Endothelial cell (in vitro differentiated cells): ENCODE data around the gene JAML. TPM values are rescaled to one million over a fixed set of nuclear protein-coding genes. Genes with fewer than 3 reads are reported as not detected.

Experiments used
- DNase-seq: peaks from one replicate; pipeline ENCODE4 v3.0.0; 2021; ENCODE audit warnings: low spot score
- H3K27ac Mint-ChIP-seq: one replicate; pipeline ENCODE4 v1.8.0; 2021; ENCODE audit warnings: mixed read lengths, inconsistent platforms; ENCODE audit not compliant: unreplicated experiment
- H3K27me3 Mint-ChIP-seq: one replicate; pipeline ENCODE4 v1.8.0; 2021; ENCODE audit warnings: mild to moderate bottlenecking, moderate library complexity, mixed read lengths, inconsistent platforms; ENCODE audit not compliant: unreplicated experiment
- H3K36me3 Mint-ChIP-seq: one replicate; pipeline ENCODE4 v1.8.0; 2021; ENCODE audit warnings: mild to moderate bottlenecking, low read depth, mixed read lengths, inconsistent platforms; ENCODE audit not compliant: unreplicated experiment
- H3K4me1 Mint-ChIP-seq: one replicate; pipeline ENCODE4 v1.8.0; 2021; ENCODE audit warnings: mild to moderate bottlenecking, mixed read lengths, inconsistent platforms; ENCODE audit not compliant: unreplicated experiment
- H3K4me3 Mint-ChIP-seq: one replicate; pipeline ENCODE4 v1.8.0; 2021; ENCODE audit warnings: mild to moderate bottlenecking, mixed read lengths, inconsistent platforms; ENCODE audit not compliant: unreplicated experiment
- H3K9me3 Mint-ChIP-seq: one replicate; pipeline ENCODE4 v1.8.0; 2021; ENCODE audit warnings: mixed read lengths, inconsistent platforms; ENCODE audit not compliant: unreplicated experiment
- CTCF ChIP-seq: fragments of 200-600 bp; sonication (generic); IDR thresholded peaks from one replicate; pipeline ENCODE4 v1.5.0; 2021; ENCODE audit warnings: antibody characterized with exemption; ENCODE audit not compliant: unreplicated experiment
- total RNA-seq: library from RNA; stranded (reverse); fragmentation: NEBNext Ultra II Directional; extraction: Animal tissue kit (Norgen Biotek cat#: 25700); gene quantifications from one replicate; pipeline ENCODE4 v1.2.1, GENCODE V29; 2021; ENCODE audit not compliant: unreplicated experiment

Gene JAML
- total RNA-seq, 1 donor from 2014 or later: 0.31 TPM

- no peak for DNase-seq
- Mint-ChIP-seq H3K4me3 (no peak overlapping the region), H3K9me3 (no peaks in the 10 kb centered on the region), H3K27me3 (no peaks in the 10 kb centered on the region), H3K36me3 (peaks cover 10% of the 10 kb centered on the region), H3K27ac (no peak overlapping the region), H3K4me1 (no peaks in the 10 kb centered on the region)
- TF ChIP-seq CTCF: no peak
Observed at GRCh38 chr11:118230088-118230487, 5.3 kb upstream of the JAML start.

GRCh38 chr11:118229274-118229847 lies 4.5 kb upstream of the JAML start:
- Mint-ChIP-seq H3K27ac (no peak overlapping the region), H3K4me1 (no peaks in the 10 kb centered on the region), H3K4me3 (no peak overlapping the region), H3K36me3 (peaks cover 6% of the 10 kb centered on the region), H3K9me3 (no peaks in the 10 kb centered on the region), H3K27me3 (no peaks in the 10 kb centered on the region)
- no peak for DNase-seq
- TF ChIP-seq CTCF: no peak

- Mint-ChIP-seq H3K36me3 (peaks cover 4% of the 10 kb centered on the region), H3K4me3 (no peak overlapping the region), H3K4me1 (no peaks in the 10 kb centered on the region), H3K9me3 (no peaks in the 10 kb centered on the region), H3K27ac (no peak overlapping the region), H3K27me3 (no peaks in the 10 kb centered on the region)
- DNase-seq: no peak
- TF ChIP-seq CTCF: no peak
Observed at GRCh38 chr11:118227865-118228785, 3.3 kb upstream of the JAML start.

GRCh38 chr11:118226781-118227180 lies 2.0 kb upstream of the JAML start:
- no peak overlapping the region for H3K4me3 Mint-ChIP-seq
- no peaks in the 10 kb centered on the region for H3K36me3 Mint-ChIP-seq
- H3K4me1 Mint-ChIP-seq: no peaks in the 10 kb centered on the region
- no peak overlapping the region for H3K27ac Mint-ChIP-seq
- TF ChIP-seq CTCF: no peak
- peaks cover 1% of the 10 kb centered on the region for H3K27me3 Mint-ChIP-seq
- no peaks in the 10 kb centered on the region for H3K9me3 Mint-ChIP-seq
- DNase-seq: no peak

- no peaks in the 10 kb centered on the region for H3K36me3 Mint-ChIP-seq
- no peak overlapping the region for H3K4me3 Mint-ChIP-seq
- no peaks in the 10 kb centered on the region for H3K4me1 Mint-ChIP-seq
- peaks cover 1% of the 10 kb centered on the region for H3K27me3 Mint-ChIP-seq
- no peak overlapping the region for H3K27ac Mint-ChIP-seq
- no peak for TF ChIP-seq CTCF
- no peaks in the 10 kb centered on the region for H3K9me3 Mint-ChIP-seq
- DNase-seq: no peak
Observed at GRCh38 chr11:118226296-118226695, 1.5 kb upstream of the JAML start.
